SK-N-SH treated with all-trans-retinoic acid at 6 μM for 48 hours (cell line): Measurements from ENCODE around the gene RBFOX1.

ENCODE experiments used
- GLIS3 ChIP-seq: fragments of 250-450 bp; sonication (Bioruptor Pico); IDR thresholded peaks from 2 replicates; pipeline ENCODE4 v1.5.0; 2020; ENCODE audit warnings: mild to moderate bottlenecking, moderate library complexity
- POU6F1 ChIP-seq: fragments of 250-450 bp; sonication (Bioruptor Pico); IDR thresholded peaks from 2 replicates; pipeline ENCODE4 v1.8.0; 2021; ENCODE audit warnings: low read depth, mild to moderate bottlenecking, moderate library complexity, borderline replicate concordance
- ZFP3 ChIP-seq: fragments of 250-450 bp; sonication (Bioruptor Pico); IDR thresholded peaks from 2 replicates; pipeline ENCODE4 v1.5.0; 2020; ENCODE audit warnings: mild to moderate bottlenecking, moderate library complexity
- ZNF8 ChIP-seq: fragments of 450-650 bp; formaldehyde crosslinking; IDR thresholded peaks from 2 replicates; pipeline ENCODE4 v1.5.0; 2020; ENCODE audit warnings: mild to moderate bottlenecking, moderate library complexity

DNA sequence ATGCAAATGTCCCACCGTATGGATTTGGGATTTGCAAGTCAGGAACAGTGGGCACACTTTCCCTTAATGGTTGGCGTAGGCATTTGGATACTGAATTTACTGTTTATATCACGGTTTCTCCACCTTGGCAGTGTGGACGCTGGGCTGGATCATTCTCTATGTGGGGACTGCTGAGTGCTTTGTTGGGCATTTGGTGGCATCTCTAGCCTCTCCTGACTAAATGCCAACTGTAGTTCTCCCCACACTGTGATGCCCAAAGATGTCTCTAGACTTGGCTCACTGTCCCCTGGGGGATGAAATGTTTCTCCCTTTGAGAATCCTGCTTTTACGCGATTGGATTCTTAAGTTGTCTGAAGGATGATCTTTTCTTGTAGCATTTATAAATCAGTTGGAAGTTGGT, 49.0 kb downstream of the RBFOX1 start:
- TF ChIP-seq ZNF8 (CRISPR knock-in tag) (no peak), ZFP3 (CRISPR knock-in tag) (no peak), GLIS3 (no peak), POU6F1 (no peak)
